ENCODE data around the gene ANK2. TPM values are rescaled to one million over a fixed set of nuclear protein-coding genes. Genes with fewer than 3 reads are reported as not detected.

The ANK2 gene
- total RNA-seq, 1 donor from 2014 or later: 58.3 TPM

DNA sequence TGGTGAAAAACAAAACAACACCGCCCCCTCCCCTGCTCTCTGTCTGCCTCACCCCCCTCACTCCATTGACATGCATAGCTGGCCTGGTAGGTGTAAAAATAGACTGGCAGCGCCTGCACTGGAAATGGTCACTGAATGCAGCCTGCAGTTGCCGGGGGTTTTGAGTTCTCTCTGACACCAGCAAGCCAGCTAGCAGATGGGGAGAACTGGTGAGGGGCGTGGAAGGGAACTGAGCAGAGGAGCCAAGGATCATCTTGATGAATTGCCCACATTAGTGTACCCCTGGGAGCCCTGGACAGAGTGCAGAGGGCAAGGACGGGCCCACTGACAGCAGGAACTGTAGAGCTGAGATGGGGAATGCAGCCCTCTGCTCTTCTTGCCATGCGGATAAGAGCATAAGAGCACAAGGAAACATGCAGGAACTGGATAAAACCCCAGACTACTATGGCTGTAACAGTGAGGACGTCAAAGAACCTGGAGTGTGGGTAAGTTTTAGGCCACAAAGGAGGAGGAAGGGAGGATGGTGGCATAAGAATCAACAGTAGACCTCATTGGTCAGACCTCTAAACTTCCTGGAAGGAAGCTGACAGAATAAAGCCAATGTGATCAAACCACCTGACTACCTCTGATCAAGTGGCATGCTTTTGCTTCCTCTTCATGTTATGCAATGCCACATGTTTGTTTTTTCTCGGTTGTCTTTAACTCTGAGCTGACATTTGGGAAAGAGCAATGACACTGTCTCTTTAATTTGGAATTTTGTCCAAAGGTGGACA is 96.3 kb downstream of the ANK2 start:
- TF ChIP-seq, protein P1, sequence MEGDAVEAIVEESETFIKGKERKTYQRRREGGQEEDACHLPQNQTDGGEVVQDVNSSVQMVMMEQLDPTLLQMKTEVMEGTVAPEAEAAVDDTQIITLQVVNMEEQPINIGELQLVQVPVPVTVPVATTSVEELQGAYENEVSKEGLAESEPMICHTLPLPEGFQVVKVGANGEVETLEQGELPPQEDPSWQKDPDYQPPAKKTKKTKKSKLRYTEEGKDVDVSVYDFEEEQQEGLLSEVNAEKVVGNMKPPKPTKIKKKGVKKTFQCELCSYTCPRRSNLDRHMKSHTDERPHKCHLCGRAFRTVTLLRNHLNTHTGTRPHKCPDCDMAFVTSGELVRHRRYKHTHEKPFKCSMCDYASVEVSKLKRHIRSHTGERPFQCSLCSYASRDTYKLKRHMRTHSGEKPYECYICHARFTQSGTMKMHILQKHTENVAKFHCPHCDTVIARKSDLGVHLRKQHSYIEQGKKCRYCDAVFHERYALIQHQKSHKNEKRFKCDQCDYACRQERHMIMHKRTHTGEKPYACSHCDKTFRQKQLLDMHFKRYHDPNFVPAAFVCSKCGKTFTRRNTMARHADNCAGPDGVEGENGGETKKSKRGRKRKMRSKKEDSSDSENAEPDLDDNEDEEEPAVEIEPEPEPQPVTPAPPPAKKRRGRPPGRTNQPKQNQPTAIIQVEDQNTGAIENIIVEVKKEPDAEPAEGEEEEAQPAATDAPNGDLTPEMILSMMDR (conservative IDR thresholded peaks at IDR 0.05): no peak
- no peaks in the 10 kb centered on the region for H3K27me3 Mint-ChIP-seq (ENCODE audit: low read depth)
- H3K36me3 Mint-ChIP-seq (ENCODE audit: low read depth): peaks cover 3% of the 10 kb centered on the region
- H3K27ac Mint-ChIP-seq (ENCODE audit: unreplicated experiment): peak overlapping the region; percentile 87
- peaks cover 4% of the 10 kb centered on the region for H3K9me3 Mint-ChIP-seq
- H3K4me1 Mint-ChIP-seq: peaks cover 54% of the 10 kb centered on the region
- peak; percentile 25 for DNase-seq (ENCODE audit: low read depth, low spot score)
- H3K4me3 Mint-ChIP-seq: peak overlapping the region; percentile 63

DNA sequence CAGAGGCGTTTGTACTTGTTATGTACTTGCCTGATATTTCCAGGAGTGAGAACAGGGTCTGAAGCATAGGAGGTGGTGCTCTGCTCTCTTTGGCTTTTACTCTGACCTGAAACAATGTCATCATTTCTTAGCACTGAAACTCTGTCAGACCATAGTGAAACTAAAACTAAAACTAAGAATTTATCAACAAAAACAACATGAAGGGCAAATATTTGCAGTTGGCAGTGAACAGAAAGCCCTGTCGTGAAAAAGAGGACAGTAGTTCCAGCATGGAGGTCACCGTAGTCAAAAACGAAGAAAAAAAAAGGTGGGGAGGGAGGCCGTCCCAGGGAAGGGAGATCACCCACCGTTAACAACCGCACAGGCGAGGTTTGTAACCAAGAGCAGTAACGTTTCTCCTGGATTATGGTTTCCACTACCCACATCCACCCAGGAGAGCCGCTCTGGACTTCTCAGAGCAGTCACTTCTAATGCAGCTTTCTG is 97.5 kb downstream of the ANK2 start:
- H3K4me3 Mint-ChIP-seq: no peak overlapping the region
- H3K9me3 Mint-ChIP-seq: peaks cover 4% of the 10 kb centered on the region
- TF ChIP-seq, protein P1 (conservative IDR thresholded peaks at IDR 0.05): no peak
- peaks cover 3% of the 10 kb centered on the region for H3K36me3 Mint-ChIP-seq (ENCODE audit: low read depth)
- H3K27me3 Mint-ChIP-seq (ENCODE audit: low read depth): no peaks in the 10 kb centered on the region
- peak overlapping the region; percentile 10 for H3K27ac Mint-ChIP-seq (ENCODE audit: unreplicated experiment)
- DNase-seq (ENCODE audit: low read depth, low spot score): no peak
- peaks cover 43% of the 10 kb centered on the region for H3K4me1 Mint-ChIP-seq

GRCh38 chr4:113147498-113148111 is 98.2 kb downstream of the ANK2 start:
- Mint-ChIP-seq H3K9me3 (peaks cover 4% of the 10 kb centered on the region), H3K27me3 (ENCODE audit: low read depth) (no peaks in the 10 kb centered on the region), H3K36me3 (ENCODE audit: low read depth) (peaks cover 3% of the 10 kb centered on the region), H3K4me1 (peaks cover 40% of the 10 kb centered on the region), H3K27ac (ENCODE audit: unreplicated experiment) (no peak overlapping the region), H3K4me3 (no peak overlapping the region)
- no peak for DNase-seq (ENCODE audit: low read depth, low spot score)
- TF ChIP-seq, protein P1 (conservative IDR thresholded peaks at IDR 0.05): no peak

DNA sequence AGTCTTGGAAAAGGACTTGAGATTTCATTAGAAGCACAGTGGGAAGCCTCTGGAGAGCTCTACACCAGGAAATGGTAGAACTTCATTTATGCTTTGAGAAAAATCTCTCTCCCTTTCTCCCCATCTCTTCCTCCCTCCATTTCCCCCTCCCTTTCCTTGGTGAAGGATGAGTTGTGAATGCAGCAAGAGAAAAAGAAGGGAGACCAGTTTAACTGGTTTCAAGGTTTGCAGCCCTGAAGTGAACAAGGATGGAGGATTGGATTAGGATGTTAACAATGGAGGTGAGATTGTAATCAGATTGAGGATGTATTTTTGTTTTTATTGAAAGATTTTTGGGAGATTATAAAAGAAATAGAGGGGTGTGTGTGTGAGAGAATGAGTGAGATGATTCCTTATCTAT is 99.5 kb downstream of the ANK2 start:
- no peak overlapping the region for H3K27ac Mint-ChIP-seq (ENCODE audit: unreplicated experiment)

DNA sequence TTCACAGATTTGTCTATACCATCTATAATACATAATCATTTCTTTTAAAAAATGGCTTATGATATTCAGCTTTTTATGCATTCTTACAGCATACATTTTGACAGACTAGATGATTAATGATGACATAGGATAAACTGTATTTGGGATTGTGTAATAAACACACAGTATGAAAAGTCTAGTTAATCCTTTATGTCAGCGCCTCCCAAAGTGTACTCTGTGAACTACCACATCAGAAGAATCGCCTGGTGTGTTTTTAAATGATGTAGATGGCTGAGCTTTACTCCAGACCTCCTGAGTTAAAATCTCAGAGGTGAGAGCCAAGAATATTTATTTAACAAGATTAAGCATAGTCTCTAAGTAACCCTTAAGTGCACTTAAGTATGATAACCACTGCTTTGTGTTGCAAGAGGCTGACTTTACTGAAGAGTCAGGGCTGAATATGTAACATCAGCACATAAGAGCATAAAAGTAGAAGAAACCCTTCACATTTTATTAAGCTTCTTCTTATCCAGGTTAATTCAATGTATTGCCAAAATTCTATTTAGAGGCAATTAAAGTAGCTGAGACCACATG is 104.2 kb downstream of the ANK2 start:
- no peaks in the 10 kb centered on the region for H3K27me3 Mint-ChIP-seq (ENCODE audit: low read depth)
- peaks cover 3% of the 10 kb centered on the region for H3K36me3 Mint-ChIP-seq (ENCODE audit: low read depth)
- TF ChIP-seq, protein P1 (conservative IDR thresholded peaks at IDR 0.05): no peak

More for the DNA sequence above, 99.5 kb downstream of the ANK2 start:
- DNase-seq (ENCODE audit: low read depth, low spot score): no peak
- peaks cover 29% of the 10 kb centered on the region for H3K4me1 Mint-ChIP-seq
- peaks cover 4% of the 10 kb centered on the region for H3K9me3 Mint-ChIP-seq
- no peaks in the 10 kb centered on the region for H3K27me3 Mint-ChIP-seq (ENCODE audit: low read depth)
- peaks cover 3% of the 10 kb centered on the region for H3K36me3 Mint-ChIP-seq (ENCODE audit: low read depth)
- TF ChIP-seq, protein P1 (conservative IDR thresholded peaks at IDR 0.05): no peak
- no peak overlapping the region for H3K4me3 Mint-ChIP-seq

More for the DNA sequence above, 104.2 kb downstream of the ANK2 start:
- Mint-ChIP-seq H3K27ac (ENCODE audit: unreplicated experiment) (no peak overlapping the region), H3K9me3 (peaks cover 4% of the 10 kb centered on the region), H3K4me3 (no peak overlapping the region), H3K4me1 (peaks cover 4% of the 10 kb centered on the region)
- DNase-seq (ENCODE audit: low read depth, low spot score): no peak
